ENCODE measurements around the gene VKORC1L1.
A peak's percentile ranks its signal among the peaks of the same experiment; 100 is the strongest.

VKORC1L1 gene

DNA sequence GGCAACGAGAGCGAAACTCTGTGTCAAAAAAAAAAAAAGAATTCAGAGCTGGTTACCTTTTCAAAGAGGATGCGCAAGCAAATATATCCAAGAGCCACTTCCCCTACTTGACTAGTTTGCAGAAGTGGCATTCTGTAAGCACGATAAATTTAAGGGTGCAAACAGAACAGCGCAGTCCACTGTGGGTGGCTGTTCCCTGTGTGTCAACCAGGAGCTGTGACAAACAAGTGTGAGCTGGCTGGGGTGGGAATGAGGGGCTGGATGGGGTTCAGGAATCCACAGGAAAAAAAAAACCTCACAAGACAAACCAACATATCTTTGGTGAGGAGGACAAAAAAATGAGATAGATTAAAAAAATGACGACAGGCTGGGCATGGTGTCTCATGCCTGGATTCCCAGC lies 93.3 kb downstream of the VKORC1L1 start:
- Histone ChIP-seq H3K27ac (replicated peaks) (no peak overlapping the region), H3K27me3 (ENCODE audit: insufficient read depth, poor library complexity, severe bottlenecking) (no peaks in the 10 kb centered on the region), H3K4me3 (replicated peaks; ENCODE audit: insufficient read depth, low read length) (no peak overlapping the region)
- no peak for TF ChIP-seq GABPA (IDR thresholded peaks at IDR 0.05; ENCODE audit: low read depth)
- TF ChIP-seq SPI1 (IDR thresholded peaks at IDR 0.05; ENCODE audit: borderline replicate concordance, low read depth) = peak; percentile 18; the same call in 1 of the 2 replicates
- DNase-seq (ENCODE audit: low read depth in 1 of 2, low spot score in 1 of 2) = no peak

DNA sequence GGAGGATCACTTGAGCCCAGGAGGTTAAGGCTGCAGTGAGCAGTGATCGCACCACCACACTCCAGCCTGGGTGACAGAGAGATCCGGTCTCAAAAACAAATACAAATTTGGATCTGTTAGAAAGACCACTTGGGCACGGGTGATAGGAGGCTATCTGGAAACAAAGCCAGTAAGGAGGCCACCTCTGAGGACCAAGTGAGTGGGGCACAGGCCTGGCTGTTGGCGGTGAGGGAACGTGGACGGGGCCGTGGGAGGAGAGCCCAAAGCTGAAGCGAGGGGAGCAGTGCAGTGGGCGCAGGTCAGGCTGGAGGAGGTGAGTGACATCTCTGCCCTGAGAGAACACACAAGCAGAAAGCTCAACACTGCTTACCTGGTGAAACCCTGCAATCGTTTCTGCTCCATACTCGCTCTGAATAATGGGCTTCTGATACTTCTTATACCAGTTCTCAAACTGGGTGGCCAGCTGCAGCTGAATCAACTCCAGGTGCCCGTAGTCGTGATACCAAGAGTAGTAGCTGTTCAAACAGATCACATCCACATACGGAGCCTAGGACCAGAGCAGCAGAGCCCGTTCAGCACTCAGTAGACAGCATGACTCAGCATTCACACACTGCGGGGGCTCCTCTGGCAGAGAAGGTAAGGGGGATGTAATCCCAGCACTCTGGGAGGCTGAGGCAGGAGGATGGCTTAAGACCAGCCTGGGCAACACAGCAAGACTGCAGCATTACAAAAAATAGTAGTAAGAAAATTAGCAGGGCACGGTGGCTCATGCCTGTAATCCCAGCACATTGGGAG lies 94.7 kb downstream of the VKORC1L1 start:
- TF ChIP-seq, protein P1, sequence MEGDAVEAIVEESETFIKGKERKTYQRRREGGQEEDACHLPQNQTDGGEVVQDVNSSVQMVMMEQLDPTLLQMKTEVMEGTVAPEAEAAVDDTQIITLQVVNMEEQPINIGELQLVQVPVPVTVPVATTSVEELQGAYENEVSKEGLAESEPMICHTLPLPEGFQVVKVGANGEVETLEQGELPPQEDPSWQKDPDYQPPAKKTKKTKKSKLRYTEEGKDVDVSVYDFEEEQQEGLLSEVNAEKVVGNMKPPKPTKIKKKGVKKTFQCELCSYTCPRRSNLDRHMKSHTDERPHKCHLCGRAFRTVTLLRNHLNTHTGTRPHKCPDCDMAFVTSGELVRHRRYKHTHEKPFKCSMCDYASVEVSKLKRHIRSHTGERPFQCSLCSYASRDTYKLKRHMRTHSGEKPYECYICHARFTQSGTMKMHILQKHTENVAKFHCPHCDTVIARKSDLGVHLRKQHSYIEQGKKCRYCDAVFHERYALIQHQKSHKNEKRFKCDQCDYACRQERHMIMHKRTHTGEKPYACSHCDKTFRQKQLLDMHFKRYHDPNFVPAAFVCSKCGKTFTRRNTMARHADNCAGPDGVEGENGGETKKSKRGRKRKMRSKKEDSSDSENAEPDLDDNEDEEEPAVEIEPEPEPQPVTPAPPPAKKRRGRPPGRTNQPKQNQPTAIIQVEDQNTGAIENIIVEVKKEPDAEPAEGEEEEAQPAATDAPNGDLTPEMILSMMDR (IDR thresholded peaks at IDR 0.05; ENCODE audit: insufficient read depth, low read length) = no peak
- TF ChIP-seq SPI1 (IDR thresholded peaks at IDR 0.05; ENCODE audit: borderline replicate concordance, low read depth) = no peak
- TF ChIP-seq, protein P2, sequence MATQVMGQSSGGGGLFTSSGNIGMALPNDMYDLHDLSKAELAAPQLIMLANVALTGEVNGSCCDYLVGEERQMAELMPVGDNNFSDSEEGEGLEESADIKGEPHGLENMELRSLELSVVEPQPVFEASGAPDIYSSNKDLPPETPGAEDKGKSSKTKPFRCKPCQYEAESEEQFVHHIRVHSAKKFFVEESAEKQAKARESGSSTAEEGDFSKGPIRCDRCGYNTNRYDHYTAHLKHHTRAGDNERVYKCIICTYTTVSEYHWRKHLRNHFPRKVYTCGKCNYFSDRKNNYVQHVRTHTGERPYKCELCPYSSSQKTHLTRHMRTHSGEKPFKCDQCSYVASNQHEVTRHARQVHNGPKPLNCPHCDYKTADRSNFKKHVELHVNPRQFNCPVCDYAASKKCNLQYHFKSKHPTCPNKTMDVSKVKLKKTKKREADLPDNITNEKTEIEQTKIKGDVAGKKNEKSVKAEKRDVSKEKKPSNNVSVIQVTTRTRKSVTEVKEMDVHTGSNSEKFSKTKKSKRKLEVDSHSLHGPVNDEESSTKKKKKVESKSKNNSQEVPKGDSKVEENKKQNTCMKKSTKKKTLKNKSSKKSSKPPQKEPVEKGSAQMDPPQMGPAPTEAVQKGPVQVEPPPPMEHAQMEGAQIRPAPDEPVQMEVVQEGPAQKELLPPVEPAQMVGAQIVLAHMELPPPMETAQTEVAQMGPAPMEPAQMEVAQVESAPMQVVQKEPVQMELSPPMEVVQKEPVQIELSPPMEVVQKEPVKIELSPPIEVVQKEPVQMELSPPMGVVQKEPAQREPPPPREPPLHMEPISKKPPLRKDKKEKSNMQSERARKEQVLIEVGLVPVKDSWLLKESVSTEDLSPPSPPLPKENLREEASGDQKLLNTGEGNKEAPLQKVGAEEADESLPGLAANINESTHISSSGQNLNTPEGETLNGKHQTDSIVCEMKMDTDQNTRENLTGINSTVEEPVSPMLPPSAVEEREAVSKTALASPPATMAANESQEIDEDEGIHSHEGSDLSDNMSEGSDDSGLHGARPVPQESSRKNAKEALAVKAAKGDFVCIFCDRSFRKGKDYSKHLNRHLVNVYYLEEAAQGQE (IDR thresholded peaks at IDR 0.05; ENCODE audit: insufficient replicate concordance, low read depth) = no peak
- no peak for TF ChIP-seq GABPA (IDR thresholded peaks at IDR 0.05; ENCODE audit: low read depth)
- H3K27me3 ChIP-seq (ENCODE audit: insufficient read depth, poor library complexity, severe bottlenecking) = no peaks in the 10 kb centered on the region
- H3K4me3 ChIP-seq (replicated peaks; ENCODE audit: insufficient read depth, low read length) = no peak overlapping the region
- no peak for DNase-seq (ENCODE audit: low read depth in 1 of 2, low spot score in 1 of 2)
- H3K27ac ChIP-seq (replicated peaks) = no peak overlapping the region

DNA sequence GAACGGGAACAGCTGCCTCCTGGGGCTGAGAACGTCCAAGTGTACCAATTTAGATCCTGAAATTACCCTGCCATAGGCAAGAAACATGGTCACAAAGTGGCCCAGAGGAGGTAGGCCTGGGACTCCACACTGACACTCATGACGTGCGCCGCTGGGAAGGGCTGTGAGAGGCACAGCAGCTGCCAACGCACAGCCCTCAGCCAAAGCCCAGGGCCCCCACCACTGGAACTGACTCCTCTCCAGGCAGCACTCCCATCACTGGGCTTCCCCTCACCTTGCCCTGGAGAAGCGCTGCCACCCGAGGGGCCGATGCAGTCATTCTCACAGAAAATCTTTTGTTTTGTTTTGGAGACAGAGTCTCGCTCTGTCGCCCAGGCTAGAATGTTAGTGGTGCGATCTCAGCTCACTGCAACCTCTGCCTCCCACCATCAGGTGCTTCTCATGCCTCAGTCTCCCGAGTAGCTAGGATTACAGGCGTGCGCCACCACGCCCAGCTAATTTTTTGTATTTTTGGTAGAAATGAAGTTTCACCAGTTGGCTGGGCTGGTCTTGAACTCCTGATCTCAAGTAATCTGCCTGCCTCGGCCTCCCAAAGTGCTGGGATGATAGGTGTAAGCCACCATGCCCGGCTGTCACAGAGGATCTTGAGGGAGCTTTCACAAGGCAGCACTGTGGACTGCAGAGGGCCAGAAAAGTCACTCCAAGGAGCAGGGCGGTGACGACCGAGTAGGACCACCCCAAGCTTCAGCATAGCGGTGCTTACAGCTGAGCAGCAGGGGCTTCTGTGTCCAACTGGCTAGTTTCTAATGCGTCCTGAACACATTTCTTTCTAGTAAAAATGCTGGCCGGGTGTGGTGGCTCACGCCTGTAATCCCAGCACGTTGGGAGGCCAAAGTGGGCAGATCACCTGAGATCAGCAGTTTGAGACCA lies 95.6 kb downstream of the VKORC1L1 start:
- no peaks in the 10 kb centered on the region for H3K27me3 ChIP-seq (ENCODE audit: insufficient read depth, poor library complexity, severe bottlenecking)
- no peak for DNase-seq (ENCODE audit: low read depth in 1 of 2, low spot score in 1 of 2)
- no peak overlapping the region for H3K27ac ChIP-seq (replicated peaks)
- no peak overlapping the region for H3K4me3 ChIP-seq (replicated peaks; ENCODE audit: insufficient read depth, low read length)
- TF ChIP-seq SPI1 (IDR thresholded peaks at IDR 0.05; ENCODE audit: borderline replicate concordance, low read depth) = no peak
- TF ChIP-seq, protein P1 (IDR thresholded peaks at IDR 0.05; ENCODE audit: insufficient read depth, low read length) = no peak
- TF ChIP-seq POLR2AphosphoS5 (IDR thresholded peaks at IDR 0.05; ENCODE audit: low read depth) = no peak
- TF ChIP-seq GABPA (IDR thresholded peaks at IDR 0.05; ENCODE audit: low read depth) = no peak
- TF ChIP-seq, protein P2 (IDR thresholded peaks at IDR 0.05; ENCODE audit: insufficient replicate concordance, low read depth) = no peak

DNA sequence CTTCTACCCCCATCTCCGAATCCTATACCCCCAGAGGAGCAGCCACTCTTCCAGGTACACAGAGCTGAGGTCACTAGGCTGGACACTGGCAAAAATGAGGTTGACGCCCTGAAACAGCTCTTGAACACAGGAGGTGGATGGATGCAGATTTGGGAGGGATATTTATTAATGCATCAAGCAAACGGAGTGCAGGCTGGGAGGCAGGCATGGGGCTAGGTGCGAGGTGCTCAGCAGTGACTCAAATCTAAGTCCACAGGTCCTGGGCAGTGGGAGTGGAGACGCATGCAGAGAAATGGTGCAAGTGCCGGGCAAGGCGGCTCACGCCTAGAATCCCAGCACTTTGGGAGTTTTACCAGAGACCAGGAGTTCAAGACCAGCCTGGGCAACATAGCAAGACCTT lies 98.1 kb downstream of the VKORC1L1 start:
- no peak overlapping the region for H3K27ac ChIP-seq (replicated peaks)
- H3K27me3 ChIP-seq (ENCODE audit: insufficient read depth, poor library complexity, severe bottlenecking) = no peaks in the 10 kb centered on the region
- no peak overlapping the region for H3K4me3 ChIP-seq (replicated peaks; ENCODE audit: insufficient read depth, low read length)
- TF ChIP-seq, protein P1 (IDR thresholded peaks at IDR 0.05; ENCODE audit: insufficient read depth, low read length) = no peak
- no peak for TF ChIP-seq GABPA (IDR thresholded peaks at IDR 0.05; ENCODE audit: low read depth)
- TF ChIP-seq, protein P2 (IDR thresholded peaks at IDR 0.05; ENCODE audit: insufficient replicate concordance, low read depth) = no peak
- no peak for TF ChIP-seq POLR2AphosphoS5 (IDR thresholded peaks at IDR 0.05; ENCODE audit: low read depth)
- TF ChIP-seq SPI1 (IDR thresholded peaks at IDR 0.05; ENCODE audit: borderline replicate concordance, low read depth) = no peak
- DNase-seq (ENCODE audit: low read depth in 1 of 2, low spot score in 1 of 2) = no peak
